Activated naive CD4-positive, alpha-beta T cell treated with anti-CD3 and anti-CD28 coated beads, Interleukin-2, amount 50 U/mL, for 16 hours (primary cell): Measurements from ENCODE around the gene EOGT.

Source experiments
- DNase-seq: peaks from one replicate; pipeline ENCODE4 v3.0.0-alpha.2; 2020

Gene EOGT

GRCh38 chr3:69013253-69014021 lies at the start of gene EOGT:
Gene EOGT (minus strand): TSS chr3:69013684. CDS start chr3:69009846, 3,838 bp downstream.
- peak; percentile 78 for DNase-seq

- no peak for DNase-seq
Observed at GRCh38 chr3:69059688-69060087, 46.2 kb upstream of the EOGT start.

- no peak for DNase-seq
Observed at GRCh38 chr3:69058947-69059224, 45.4 kb upstream of the EOGT start.

- DNase-seq = no peak
Observed at GRCh38 chr3:69058180-69058946, 44.9 kb upstream of the EOGT start.

- no peak for DNase-seq
Observed at GRCh38 chr3:69052472-69052898, 39.0 kb upstream of the EOGT start.

GRCh38 chr3:69051756-69052471 lies 38.4 kb upstream of the EOGT start, which contains the start of gene TMF1:
Gene TMF1 (minus strand): TSS chr3:69052333. CDS start chr3:69052086, 247 bp downstream.
- DNase-seq = peak; percentile 96

- no peak for DNase-seq
Observed at GRCh38 chr3:69048990-69049389, 35.5 kb upstream of the EOGT start.

- no peak for DNase-seq
Observed at GRCh38 chr3:69044608-69045007, 31.1 kb upstream of the EOGT start.

- DNase-seq = no peak
Observed at GRCh38 chr3:69033470-69033869, 20.0 kb upstream of the EOGT start.

- DNase-seq = no peak
Observed at GRCh38 chr3:69032737-69033136, 19.3 kb upstream of the EOGT start.

- no peak for DNase-seq
Observed at GRCh38 chr3:69032142-69032541, 18.7 kb upstream of the EOGT start.

GRCh38 chr3:69031635-69032034 lies 18.2 kb upstream of the EOGT start:
- no peak for DNase-seq

- DNase-seq = no peak
Observed at GRCh38 chr3:69020857-69021256, 7.4 kb upstream of the EOGT start.

- DNase-seq = no peak
Observed at GRCh38 chr3:69020424-69020823, 6.9 kb upstream of the EOGT start.

GRCh38 chr3:69016901-69017300 lies 3.4 kb upstream of the EOGT start:
- no peak for DNase-seq

- no peak for DNase-seq
Observed at GRCh38 chr3:69016102-69016501, 2.6 kb upstream of the EOGT start.

GRCh38 chr3:69014022-69014580 lies 617 bp upstream of the EOGT start:
- DNase-seq = no peak

- DNase-seq = peak; percentile 13
Observed at GRCh38 chr3:69012800-69013252, 658 bp downstream of the EOGT start.

- DNase-seq = peak; percentile 16
Observed at GRCh38 chr3:69012100-69012799, 1.2 kb downstream of the EOGT start.

GRCh38 chr3:69011096-69011730 lies 2.3 kb downstream of the EOGT start:
- no peak for DNase-seq

- no peak for DNase-seq
Observed at GRCh38 chr3:69009559-69010410, 3.7 kb downstream of the EOGT start.
